AG09309 (cell line): Measurements from ENCODE around the gene CASP12.

Source experiments
- DNase-seq: peaks from one replicate; pipeline ENCODE4 v3.0.0-alpha.2; 2010; ENCODE audit warnings: low read depth
- H3K4me3 ChIP-seq: 2 replicates; pipeline ENCODE4 v1.5.1; 2011; ENCODE audit warnings: mild to moderate bottlenecking, low read depth, low read length, moderate library complexity; ENCODE audit not compliant: control insufficient read depth
- CTCF ChIP-seq: IDR thresholded peaks from 2 replicates; pipeline ENCODE4 v1.5.1; 2011; ENCODE audit warnings: mild to moderate bottlenecking, low read depth, low read length, inconsistent platforms; ENCODE audit not compliant: insufficient read depth, control insufficient read depth; ENCODE audit errors: missing control alignments

Gene CASP12

GRCh38 chr11:104843150-104843836 lies 55.0 kb downstream of the CASP12 start:
- no peak for DNase-seq
- no peak for TF ChIP-seq CTCF
- H3K4me3 ChIP-seq: no peak overlapping the region

GRCh38 chr11:104841973-104842525 lies 56.2 kb downstream of the CASP12 start:
- no peak for TF ChIP-seq CTCF
- DNase-seq: no peak
- H3K4me3 ChIP-seq: no peak overlapping the region

- no peak for TF ChIP-seq CTCF
- no peak overlapping the region for H3K4me3 ChIP-seq
- no peak for DNase-seq
These were observed 57.1 kb downstream of the CASP12 start for GRCh38 chr11:104841185-104841584.

GRCh38 chr11:104837969-104838639 lies 60.2 kb downstream of the CASP12 start:
- H3K4me3 ChIP-seq: no peak overlapping the region
- no peak for TF ChIP-seq CTCF
- no peak for DNase-seq

- no peak overlapping the region for H3K4me3 ChIP-seq
- DNase-seq: no peak
- TF ChIP-seq CTCF: no peak
These were observed 61.6 kb downstream of the CASP12 start for GRCh38 chr11:104836691-104837090.
